Measurements from ENCODE around the gene COL23A1.
A peak's percentile ranks its signal among the peaks of the same experiment; 100 is the strongest.
"Not testable (repeated sequence)": the region's sequence is repeated elsewhere in the genome, so short reads cannot be mapped to it uniquely, and the experiment has no call there.

Gene COL23A1

GRCh38 chr5:178589180-178590140 lies 733 bp downstream of the COL23A1 start:
- H3K4me3 ChIP-seq (ENCODE audit: low read depth, low read length) = peak overlapping the region; percentile 53
- no peak for DNase-seq (ENCODE audit: low read depth)

DNA sequence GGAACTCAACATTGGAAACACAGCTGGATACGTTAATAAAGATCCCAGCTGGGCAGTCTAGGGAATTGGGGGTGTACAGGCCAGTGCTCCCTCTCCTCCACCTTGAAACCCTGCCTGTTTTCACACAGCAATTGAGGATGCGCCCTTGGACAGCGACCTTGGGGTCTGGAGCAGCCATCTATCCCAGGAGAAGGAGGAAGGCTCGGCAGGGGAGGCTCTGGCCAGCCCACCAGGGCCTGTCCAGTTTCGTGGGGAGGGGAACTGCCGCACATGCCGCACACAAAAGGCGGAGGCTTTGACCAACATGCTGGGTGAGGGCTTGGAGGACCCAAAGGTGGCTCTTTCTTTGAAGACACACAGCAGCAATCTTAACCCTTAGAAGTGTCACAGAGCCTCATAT lies 1.4 kb downstream of the COL23A1 start:
- DNase-seq (ENCODE audit: low read depth) = no peak
- no peak overlapping the region for H3K4me3 ChIP-seq (ENCODE audit: low read depth, low read length)

- no peak overlapping the region for H3K4me3 ChIP-seq (ENCODE audit: low read depth, low read length)
- DNase-seq (ENCODE audit: low read depth) = no peak
Observed at GRCh38 chr5:178587763-178588611, 2.2 kb downstream of the COL23A1 start.

DNA sequence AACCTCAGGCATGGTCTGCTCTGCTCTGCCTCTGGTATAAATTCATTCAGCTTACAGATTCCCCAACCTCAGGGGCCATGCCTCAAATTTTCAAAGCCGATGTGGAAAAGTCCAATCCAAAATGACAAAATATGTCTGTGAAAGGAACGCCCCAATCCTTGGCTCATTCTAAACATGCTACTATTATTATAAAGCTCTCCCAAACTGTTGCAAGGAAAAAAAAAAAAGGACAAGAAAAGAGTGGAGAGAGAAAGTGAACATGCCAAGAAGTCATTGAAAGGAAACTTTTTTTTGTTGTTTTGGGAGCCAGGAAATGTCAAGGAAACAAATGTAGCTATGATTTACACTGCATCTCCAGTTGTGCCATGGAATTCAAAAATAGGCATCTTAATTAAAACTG lies 3.8 kb downstream of the COL23A1 start:
- no peak for DNase-seq (ENCODE audit: low read depth)
- no peak overlapping the region for H3K4me3 ChIP-seq (ENCODE audit: low read depth, low read length)

GRCh38 chr5:178585421-178585820 lies 4.8 kb downstream of the COL23A1 start:
- not testable (repeated sequence) for DNase-seq (ENCODE audit: low read depth); H3K4me3 ChIP-seq (ENCODE audit: low read depth, low read length)

DNA sequence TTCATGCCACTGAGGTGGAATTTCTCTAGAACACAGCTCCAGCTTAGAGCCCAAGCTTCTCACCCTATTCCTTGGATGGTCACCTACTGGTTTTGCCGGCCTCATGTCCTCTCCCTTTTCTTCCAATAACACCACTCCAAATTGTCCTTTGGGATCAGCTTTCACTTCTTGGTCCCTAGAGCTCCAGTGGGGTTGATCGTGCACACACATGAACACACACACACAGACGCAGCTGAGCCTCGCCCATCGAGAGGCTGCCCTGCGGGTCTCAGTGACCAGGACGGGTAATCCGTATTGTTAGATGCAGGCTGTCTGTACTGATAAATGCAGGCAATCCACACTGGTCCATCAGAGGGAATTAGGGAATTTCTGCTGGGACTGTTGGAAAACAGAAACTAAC lies 6.9 kb downstream of the COL23A1 start:
- no peak for DNase-seq (ENCODE audit: low read depth)
- H3K4me3 ChIP-seq (ENCODE audit: low read depth, low read length) = no peak overlapping the region

- H3K4me3 ChIP-seq (ENCODE audit: low read depth, low read length) = no peak overlapping the region
- no peak for DNase-seq (ENCODE audit: low read depth)
Observed at GRCh38 chr5:178582291-178582690, 7.9 kb downstream of the COL23A1 start.

DNA sequence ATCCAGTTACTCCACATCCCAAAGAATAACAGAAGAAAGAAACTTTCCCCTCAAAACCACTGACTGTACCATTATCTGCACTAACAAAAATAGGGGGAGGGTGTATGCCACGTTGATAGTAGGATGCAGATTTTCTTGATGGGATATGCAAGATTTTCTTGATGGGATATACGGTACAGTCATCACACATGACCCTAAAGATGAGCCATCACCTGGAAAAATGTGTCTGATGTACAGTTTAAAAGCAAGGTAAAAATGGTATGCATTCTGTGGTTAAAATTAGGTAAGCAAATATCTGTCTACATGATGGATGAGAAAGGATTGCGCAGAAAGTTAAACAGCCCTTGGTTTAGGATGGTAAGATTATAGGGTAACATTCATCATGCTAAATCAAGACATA lies 8.6 kb downstream of the COL23A1 start:
- no peak overlapping the region for H3K4me3 ChIP-seq (ENCODE audit: low read depth, low read length)
- no peak for DNase-seq (ENCODE audit: low read depth)

DNA sequence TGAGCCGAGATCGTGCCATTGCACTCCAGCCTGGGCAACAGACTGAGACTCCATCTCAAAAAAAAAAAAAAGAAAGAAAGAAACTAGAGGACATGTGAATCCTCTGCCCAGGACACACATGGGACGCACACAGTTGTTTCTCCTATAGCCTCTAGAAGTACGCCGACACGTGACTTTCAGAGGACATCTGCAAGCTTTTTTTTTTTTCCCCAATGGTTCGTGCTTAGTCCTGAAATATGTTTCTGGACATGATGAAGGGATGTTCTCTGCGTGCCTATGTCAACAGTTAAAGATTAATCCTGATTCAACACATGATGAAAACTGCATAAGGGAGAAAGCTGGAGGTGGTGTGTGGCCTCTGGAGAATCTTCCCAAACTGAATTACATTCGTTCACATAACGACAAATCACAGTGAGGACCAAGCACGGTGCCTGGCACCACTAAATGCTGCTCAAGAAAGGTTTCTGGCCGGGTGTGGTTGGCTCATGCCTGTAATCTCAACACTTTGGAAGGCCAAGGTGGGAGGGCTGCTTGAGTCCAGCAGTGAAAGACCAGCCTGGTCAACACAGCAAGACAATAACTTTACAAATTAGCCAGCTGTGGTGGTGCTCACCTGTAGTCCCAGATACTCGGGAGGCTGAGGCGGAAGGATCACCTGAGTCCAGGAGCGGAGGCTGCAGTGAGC lies 9.8 kb downstream of the COL23A1 start:
- H3K4me3 ChIP-seq (ENCODE audit: low read depth, low read length) = no peak overlapping the region
- no peak for DNase-seq (ENCODE audit: low read depth)

DNA sequence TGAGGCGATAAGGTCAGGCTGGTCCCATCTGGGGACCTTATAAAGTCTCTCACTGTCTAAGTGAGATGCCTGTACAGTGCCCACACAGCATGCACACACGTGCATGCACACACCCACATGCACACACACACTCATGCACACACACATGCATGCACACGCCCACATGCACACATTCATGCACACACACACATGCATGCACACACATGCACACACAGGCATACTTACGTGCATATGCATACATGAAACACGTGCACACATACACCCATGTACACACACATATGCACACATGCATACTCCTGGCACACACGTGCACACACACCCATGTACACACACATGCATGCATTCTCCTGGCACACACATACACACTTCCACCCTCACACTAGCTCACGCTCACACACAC lies 12.2 kb downstream of the COL23A1 start:
- no peak overlapping the region for H3K4me3 ChIP-seq (ENCODE audit: low read depth, low read length)
- DNase-seq (ENCODE audit: low read depth) = no peak

GRCh38 chr5:178577376-178577839 lies 12.8 kb downstream of the COL23A1 start:
- no peak overlapping the region for H3K4me3 ChIP-seq (ENCODE audit: low read depth, low read length)
- no peak for DNase-seq (ENCODE audit: low read depth)

- DNase-seq (ENCODE audit: low read depth) = no peak
- H3K4me3 ChIP-seq (ENCODE audit: low read depth, low read length) = no peak overlapping the region
Observed at GRCh38 chr5:178576591-178577351, 13.4 kb downstream of the COL23A1 start.

- DNase-seq (ENCODE audit: low read depth) = no peak
- H3K4me3 ChIP-seq (ENCODE audit: low read depth, low read length) = no peak overlapping the region
Observed at GRCh38 chr5:178573216-178573615, 17.0 kb downstream of the COL23A1 start.

GRCh38 chr5:178572617-178573016 lies 17.6 kb downstream of the COL23A1 start:
- no peak for DNase-seq (ENCODE audit: low read depth)
- H3K4me3 ChIP-seq (ENCODE audit: low read depth, low read length) = no peak overlapping the region

DNA sequence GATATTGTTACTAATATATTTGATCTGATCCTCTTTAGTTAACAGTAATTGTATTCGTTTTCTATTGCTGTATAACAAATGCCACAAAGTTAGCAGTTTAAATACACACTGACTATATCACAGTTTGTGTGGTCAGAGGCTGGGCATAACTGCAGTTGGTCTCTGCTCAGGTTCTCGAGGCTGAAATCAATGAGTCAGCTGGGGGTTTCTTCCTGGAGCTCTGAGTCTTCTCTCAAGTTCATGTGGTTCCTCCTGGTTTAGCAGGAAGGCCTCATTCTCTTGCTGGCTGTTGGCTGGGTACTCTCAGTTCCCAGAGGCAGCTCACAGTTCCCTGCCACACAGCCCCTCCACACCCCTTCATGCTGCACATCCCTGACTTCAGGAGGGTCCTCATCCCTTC lies 20.7 kb downstream of the COL23A1 start:
- no peak overlapping the region for H3K4me3 ChIP-seq (ENCODE audit: low read depth, low read length)
- no peak for DNase-seq (ENCODE audit: low read depth)

- H3K4me3 ChIP-seq (ENCODE audit: low read depth, low read length) = no peak overlapping the region
- DNase-seq (ENCODE audit: low read depth) = no peak
Observed at GRCh38 chr5:178564811-178565550, 25.2 kb downstream of the COL23A1 start.

DNA sequence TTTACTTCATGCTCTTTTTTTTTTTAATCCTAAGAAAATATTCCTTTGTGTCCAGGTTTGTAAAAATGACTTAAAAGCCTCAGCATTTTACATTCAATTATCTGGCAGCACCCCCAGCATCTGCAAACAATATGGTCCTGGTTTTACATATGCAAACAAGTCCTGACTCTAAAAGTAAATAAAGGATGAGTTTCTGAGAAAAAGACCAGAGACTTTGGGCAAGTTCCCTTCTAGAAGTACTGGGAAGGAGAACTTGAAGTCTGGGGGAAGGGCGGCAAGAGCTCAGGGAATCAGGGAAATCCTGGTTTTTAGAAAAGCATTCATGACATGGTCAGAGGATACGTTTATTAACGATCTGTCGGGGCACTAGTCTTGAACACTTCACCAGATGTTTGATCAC lies 25.8 kb downstream of the COL23A1 start:
- no peak for DNase-seq (ENCODE audit: low read depth)

DNA sequence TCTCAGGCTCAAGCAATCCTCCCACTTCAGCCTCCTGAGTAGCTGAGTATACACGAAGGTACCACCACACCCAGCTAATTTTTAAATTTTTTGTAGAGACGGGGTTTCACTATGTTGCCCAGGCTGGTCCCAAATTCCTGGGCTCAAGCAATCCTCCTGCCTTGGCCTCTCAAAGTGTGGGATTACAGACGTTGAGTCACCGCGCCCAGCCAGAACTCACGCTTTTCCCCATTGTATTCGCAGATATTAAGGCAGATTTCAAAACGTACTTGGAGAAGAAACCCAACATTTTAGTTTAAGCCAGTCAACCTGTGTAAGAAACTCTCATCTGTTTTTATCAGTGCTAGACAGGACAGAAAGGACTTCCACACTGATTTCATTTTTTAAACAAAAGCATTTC lies 26.6 kb downstream of the COL23A1 start:
- DNase-seq (ENCODE audit: low read depth) = no peak

More for the DNA sequence above, 25.8 kb downstream of the COL23A1 start:
- H3K4me3 ChIP-seq (ENCODE audit: low read depth, low read length) = no peak overlapping the region

More for the DNA sequence above, 26.6 kb downstream of the COL23A1 start:
- H3K4me3 ChIP-seq (ENCODE audit: low read depth, low read length) = no peak overlapping the region
